ENCODE results near the gene ANKRD16.

Gene ANKRD16

DNA sequence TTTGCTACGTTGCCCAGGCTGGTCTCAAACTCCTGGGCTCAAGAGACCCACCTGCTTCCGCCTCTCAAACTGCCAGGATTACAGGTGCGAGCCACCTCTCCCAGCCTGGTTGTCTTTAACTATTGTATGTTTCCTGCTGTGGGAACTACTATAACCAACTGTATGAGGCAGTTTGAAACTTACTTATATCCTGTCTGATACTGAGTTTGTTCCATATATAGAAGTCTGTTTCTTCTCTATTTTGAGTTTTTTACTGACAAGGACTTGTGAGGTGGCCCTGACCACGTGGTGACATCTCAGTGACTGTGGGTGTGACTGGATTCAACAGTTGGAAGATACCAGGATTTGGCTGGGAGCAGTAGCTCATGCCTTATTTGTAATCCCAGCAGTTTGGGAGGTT lies 14.5 kb upstream of the ANKRD16 start:
- DNase-seq (ENCODE audit: extremely low read depth, low read depth) = no peak
- TF ChIP-seq, protein P1, sequence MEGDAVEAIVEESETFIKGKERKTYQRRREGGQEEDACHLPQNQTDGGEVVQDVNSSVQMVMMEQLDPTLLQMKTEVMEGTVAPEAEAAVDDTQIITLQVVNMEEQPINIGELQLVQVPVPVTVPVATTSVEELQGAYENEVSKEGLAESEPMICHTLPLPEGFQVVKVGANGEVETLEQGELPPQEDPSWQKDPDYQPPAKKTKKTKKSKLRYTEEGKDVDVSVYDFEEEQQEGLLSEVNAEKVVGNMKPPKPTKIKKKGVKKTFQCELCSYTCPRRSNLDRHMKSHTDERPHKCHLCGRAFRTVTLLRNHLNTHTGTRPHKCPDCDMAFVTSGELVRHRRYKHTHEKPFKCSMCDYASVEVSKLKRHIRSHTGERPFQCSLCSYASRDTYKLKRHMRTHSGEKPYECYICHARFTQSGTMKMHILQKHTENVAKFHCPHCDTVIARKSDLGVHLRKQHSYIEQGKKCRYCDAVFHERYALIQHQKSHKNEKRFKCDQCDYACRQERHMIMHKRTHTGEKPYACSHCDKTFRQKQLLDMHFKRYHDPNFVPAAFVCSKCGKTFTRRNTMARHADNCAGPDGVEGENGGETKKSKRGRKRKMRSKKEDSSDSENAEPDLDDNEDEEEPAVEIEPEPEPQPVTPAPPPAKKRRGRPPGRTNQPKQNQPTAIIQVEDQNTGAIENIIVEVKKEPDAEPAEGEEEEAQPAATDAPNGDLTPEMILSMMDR (IDR thresholded peaks at IDR 0.05; ENCODE audit: low read depth, low read length) = no peak

DNA sequence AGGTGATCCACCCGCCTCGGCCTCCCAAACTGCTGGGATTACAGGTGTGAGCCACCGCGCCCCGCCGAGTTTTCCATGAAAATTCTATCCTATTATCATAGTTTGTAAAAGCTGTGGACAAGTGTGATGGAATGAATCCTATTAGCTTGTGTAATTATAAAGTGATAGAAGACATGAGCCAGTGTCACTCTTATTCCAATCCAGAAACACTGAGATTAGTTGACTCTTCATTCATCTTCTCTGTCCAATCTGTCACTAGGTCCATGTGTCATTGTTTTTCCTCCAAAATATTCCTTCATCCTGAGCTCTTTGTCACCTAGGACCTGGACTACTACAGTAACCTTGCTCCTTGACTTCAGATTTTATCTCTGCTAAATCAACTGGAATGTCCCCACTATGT lies 13.9 kb upstream of the ANKRD16 start:
- TF ChIP-seq, protein P1 (IDR thresholded peaks at IDR 0.05; ENCODE audit: low read depth, low read length) = no peak
- no peak for DNase-seq (ENCODE audit: extremely low read depth, low read depth)

DNA sequence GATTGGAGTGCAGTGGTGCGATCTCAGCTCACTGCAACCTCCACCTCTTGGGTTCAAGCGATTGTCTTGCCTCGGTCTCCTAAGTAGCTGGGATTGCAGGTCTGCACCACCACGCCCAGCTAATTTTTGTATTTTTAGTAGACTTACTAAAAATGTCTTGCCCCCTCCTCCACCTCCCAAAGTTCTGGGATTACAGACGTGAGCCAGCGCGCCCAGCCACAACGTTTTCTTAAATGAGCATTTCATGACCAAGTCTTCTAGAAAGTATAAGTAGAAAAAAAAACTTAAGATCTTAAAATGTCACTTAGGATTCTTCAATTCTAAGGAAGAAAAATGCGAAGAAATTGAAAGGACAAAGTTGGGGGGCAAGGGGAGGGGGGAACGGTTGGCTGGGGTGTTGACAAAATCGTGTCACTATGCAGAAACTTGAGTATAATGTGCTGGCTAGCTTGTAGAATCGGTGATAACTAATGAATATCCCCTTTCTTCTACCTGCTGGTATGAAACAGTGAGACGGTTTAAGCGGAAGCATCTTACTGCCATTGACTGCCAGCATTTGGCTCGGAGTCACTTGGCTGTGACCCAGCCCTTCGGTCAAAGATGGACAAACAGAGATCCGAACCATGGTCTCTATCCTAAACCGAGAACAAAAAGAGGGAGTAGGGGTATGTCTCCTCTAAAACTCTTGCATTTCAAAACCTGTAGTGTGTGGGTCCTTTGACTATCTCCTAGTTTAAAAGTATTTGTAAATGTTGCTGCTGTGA lies 13.0 kb upstream of the ANKRD16 start:
- TF ChIP-seq, protein P1 (IDR thresholded peaks at IDR 0.05; ENCODE audit: low read depth, low read length) = no peak
- no peak for DNase-seq (ENCODE audit: extremely low read depth, low read depth)

DNA sequence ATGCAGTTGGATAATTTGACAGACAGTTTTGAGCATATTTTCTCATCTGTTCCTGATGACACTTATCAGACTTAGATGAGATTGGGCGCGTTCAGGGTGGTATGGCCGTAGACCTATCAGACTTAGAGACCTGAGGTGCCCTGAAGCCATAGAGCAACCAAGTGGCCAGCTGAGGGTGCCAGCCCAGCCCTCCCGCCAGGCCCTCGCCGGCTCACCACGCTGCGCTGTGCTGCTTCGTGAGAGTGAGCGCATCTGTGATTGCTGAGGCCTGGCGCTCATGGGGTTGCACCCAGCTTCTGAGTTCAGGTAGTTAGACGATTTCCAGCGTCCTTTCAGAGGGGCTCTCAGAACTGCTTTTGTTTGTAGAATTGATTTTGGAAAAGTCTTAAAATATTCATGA lies 10.6 kb upstream of the ANKRD16 start:
- no peak for DNase-seq (ENCODE audit: extremely low read depth, low read depth)
- TF ChIP-seq, protein P1 (IDR thresholded peaks at IDR 0.05; ENCODE audit: low read depth, low read length) = no peak

DNA sequence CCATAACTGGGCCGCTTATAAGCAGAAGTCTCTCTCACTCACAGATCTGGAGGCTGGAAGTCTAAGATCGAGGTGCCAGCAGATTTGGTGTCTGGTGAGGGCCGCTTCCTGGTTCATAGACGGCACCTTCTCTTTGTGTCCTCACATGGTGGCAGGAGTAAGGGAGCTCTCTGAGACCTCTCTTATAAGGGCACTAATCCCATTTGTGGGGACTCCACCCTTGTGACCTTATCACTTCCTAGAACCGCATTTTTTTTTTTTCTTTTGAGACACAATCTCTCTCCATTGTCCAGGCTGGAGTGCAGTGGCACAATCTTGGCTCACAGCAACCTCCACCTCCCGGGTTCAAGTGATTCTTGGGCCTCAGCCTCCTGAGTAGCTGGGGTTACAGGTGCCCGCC lies 8.5 kb upstream of the ANKRD16 start:
- DNase-seq (ENCODE audit: extremely low read depth, low read depth) = no peak
- TF ChIP-seq, protein P1 (IDR thresholded peaks at IDR 0.05; ENCODE audit: low read depth, low read length) = no peak

DNA sequence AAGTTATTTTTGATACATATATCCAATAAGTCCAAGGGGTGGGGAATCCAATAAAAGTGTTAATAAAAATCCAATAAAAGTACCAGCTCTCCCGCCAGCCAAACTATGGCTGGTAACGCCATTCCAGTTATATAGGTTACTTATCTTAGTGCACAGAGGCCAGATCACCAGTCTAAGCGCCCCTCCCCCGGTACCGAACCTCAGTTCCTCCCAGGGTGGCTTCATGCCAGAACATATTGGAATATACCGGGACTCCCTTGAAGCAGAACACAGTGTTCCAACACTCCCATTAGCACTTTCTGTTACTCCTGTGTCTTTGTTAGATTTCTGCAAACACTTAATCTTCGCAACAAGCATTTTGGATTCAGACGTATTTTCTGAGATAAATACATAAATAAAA lies 7.8 kb upstream of the ANKRD16 start:
- DNase-seq (ENCODE audit: extremely low read depth, low read depth) = no peak
- TF ChIP-seq, protein P1 (IDR thresholded peaks at IDR 0.05; ENCODE audit: low read depth, low read length) = no peak

DNA sequence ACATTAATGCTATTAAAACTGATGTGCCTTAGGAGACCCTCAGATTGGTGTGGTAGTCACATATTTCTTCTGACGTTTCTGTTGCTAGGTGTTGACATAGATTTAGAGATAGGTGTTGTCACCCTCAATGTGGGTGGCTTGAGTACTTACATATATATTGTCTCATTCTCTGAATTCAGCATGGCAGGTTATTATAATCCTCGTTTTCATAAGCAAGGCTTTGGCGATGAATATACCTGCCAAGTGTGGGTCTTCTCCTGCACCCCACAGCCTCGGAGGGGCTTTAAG lies 7.3 kb upstream of the ANKRD16 start:
- TF ChIP-seq, protein P1 (IDR thresholded peaks at IDR 0.05; ENCODE audit: low read depth, low read length) = no peak
- DNase-seq (ENCODE audit: extremely low read depth, low read depth) = no peak

Data from AG09319 (cell line).